IMR-90 (cell line): ENCODE results near the gene SPRYD7. TPM values are rescaled to one million over a fixed set of nuclear protein-coding genes. Genes with fewer than 3 reads are reported as not detected.

Source experiments
- ATAC-seq: fragments of 200-7000 bp; cut with Tn5 transposase; 2 replicates; pipeline ENCODE4 v1.9.1; 2020; ENCODE audit warnings: low read depth, mild to moderate bottlenecking, moderate library complexity
- BruUV-seq: library from RNA; stranded (reverse); fragments of 400-500 nt; replicated peaks from 2 replicates; lab custom pipeline; 2021; lab: Mats Ljungman, UMichigan
- CTCF ChIA-PET: fragments of 300-600 bp; formaldehyde crosslinking; extraction: SDS; loops from one replicate; lab custom pipeline; 2021; ENCODE audit warnings: antibody characterized with exemption; lab: Yijun Ruan, JAX
- POLR2A ChIA-PET: fragments of 300-600 bp; sonication (Branson Sonifier 250); formaldehyde crosslinking; loops from one replicate; lab custom pipeline; 2022; ENCODE audit warnings: antibody characterized with exemption; ENCODE audit not compliant: unreplicated experiment; lab: Charles Lee
- DNase-seq: peaks from one replicate; pipeline ENCODE4 v3.0.0; 2013
- H2AFZ ChIP-seq: replicated peaks from 2 replicates; pipeline ENCODE3; 2013; ENCODE audit warnings: low read length, mild to moderate bottlenecking; ENCODE audit not compliant: poor library complexity
- H2AK5ac ChIP-seq: 2 replicates; pipeline ENCODE4 v1.6.1; 2013; ENCODE audit warnings: low read depth, low read length, inconsistent platforms
- H2AK9ac ChIP-seq: replicated peaks from 2 replicates; pipeline ENCODE3; 2013; ENCODE audit warnings: mild to moderate bottlenecking, low read depth, low read length, moderate library complexity; ENCODE audit not compliant: poor library complexity
- H2BK120ac ChIP-seq: 2 replicates; pipeline ENCODE4 v1.6.1; 2013; ENCODE audit warnings: low read depth, low read length, inconsistent platforms
- H2BK15ac ChIP-seq: 3 replicates; pipeline ENCODE4 v1.6.1; 2013; ENCODE audit warnings: low read depth, low read length, inconsistent platforms
- H2BK20ac ChIP-seq: 2 replicates; pipeline ENCODE4 v1.6.1; 2013; ENCODE audit warnings: low read depth, mild to moderate bottlenecking, inconsistent platforms, low read length, moderate library complexity
- H2BK5ac ChIP-seq: 2 replicates; pipeline ENCODE4 v1.6.1; 2013; ENCODE audit warnings: mild to moderate bottlenecking, low read depth, low read length, inconsistent platforms; ENCODE audit not compliant: poor library complexity, severe bottlenecking
- H3K14ac ChIP-seq: replicated peaks from 2 replicates; pipeline ENCODE4 v1.6.1; 2013; ENCODE audit warnings: low read depth, low read length, inconsistent platforms
- H3K18ac ChIP-seq: 2 replicates; pipeline ENCODE4 v1.6.1; 2013; ENCODE audit warnings: low read depth, low read length, control low read depth
- H3K23ac ChIP-seq: 2 replicates; pipeline ENCODE4 v1.6.1; 2013; ENCODE audit warnings: low read depth, low read length, inconsistent platforms
- H3K27ac ChIP-seq: 2 replicates; pipeline ENCODE4 v1.5.1; 2013; ENCODE audit warnings: mild to moderate bottlenecking, control low read depth, low read length; ENCODE audit not compliant: insufficient read depth
- H3K27me3 ChIP-seq: 2 replicates; pipeline ENCODE4 v1.6.1; 2013; ENCODE audit warnings: low read length; ENCODE audit not compliant: control insufficient read depth, insufficient read depth
- H3K36me3 ChIP-seq: 2 replicates; pipeline ENCODE4 v1.6.1; 2013; ENCODE audit warnings: low read length, mixed read lengths; ENCODE audit not compliant: control insufficient read depth, insufficient read depth
- H3K4ac ChIP-seq: 2 replicates; pipeline ENCODE4 v1.6.1; 2013; ENCODE audit warnings: low read depth, low read length, inconsistent platforms
- H3K4me1 ChIP-seq: 2 replicates; pipeline ENCODE4 v1.6.1; 2013; ENCODE audit warnings: low read length, mixed read lengths; ENCODE audit not compliant: control insufficient read depth, insufficient read depth
- H3K4me2 ChIP-seq: 2 replicates; pipeline ENCODE4 v1.6.1; 2013; ENCODE audit warnings: low read depth, mild to moderate bottlenecking, control low read depth, low read length, moderate library complexity
- H3K4me3 ChIP-seq: 2 replicates; pipeline ENCODE4 v1.5.1; 2013; ENCODE audit warnings: low read depth, mild to moderate bottlenecking, control low read depth, low read length, moderate library complexity; ENCODE audit not compliant: insufficient read depth
- H3K56ac ChIP-seq: 2 replicates; pipeline ENCODE4 v1.6.1; 2013; ENCODE audit warnings: low read length, inconsistent platforms; ENCODE audit not compliant: insufficient read depth; ENCODE audit errors: extremely low read depth
- H3K79me1 ChIP-seq, 2 experiments: 2 replicates each; pipeline ENCODE4 v1.6.1; 2013; ENCODE audit warnings: low read length in 2 of 2, inconsistent platforms in 1 of 2, low read depth in 1 of 2
- H3K9ac ChIP-seq: 2 replicates; pipeline ENCODE4 v1.6.1; 2013; ENCODE audit warnings: low read depth, low read length, control low read depth
- H3K9me1 ChIP-seq: 2 replicates; pipeline ENCODE4 v1.6.1; 2013; ENCODE audit warnings: low read length, inconsistent platforms; ENCODE audit not compliant: insufficient read depth
- H3K9me3 ChIP-seq: 2 replicates; pipeline ENCODE4 v1.6.1; 2013; ENCODE audit warnings: low read length; ENCODE audit not compliant: control insufficient read depth, insufficient read depth
- H4K20me1 ChIP-seq: 2 replicates; pipeline ENCODE4 v1.6.1; 2013; ENCODE audit warnings: low read length, inconsistent platforms; ENCODE audit not compliant: insufficient read depth
- H4K5ac ChIP-seq: 2 replicates; pipeline ENCODE4 v1.6.1; 2013; ENCODE audit warnings: mild to moderate bottlenecking, low read depth, low read length, control low read depth
- H4K8ac ChIP-seq, 2 experiments: 2 replicates each; pipeline ENCODE4 v1.6.1; 2013; ENCODE audit warnings: low read depth in 2 of 2, low read length in 2 of 2, control low read depth in 1 of 2, inconsistent platforms in 1 of 2
- H4K91ac ChIP-seq: 2 replicates; pipeline ENCODE4 v1.6.1; 2013; ENCODE audit warnings: low read depth, low read length, inconsistent platforms; ENCODE audit not compliant: insufficient read depth
- CEBPB ChIP-seq: IDR thresholded peaks from 2 replicates; pipeline ENCODE4 v1.6.1; 2012; ENCODE audit warnings: low read depth, low read length, improper control_type of control experiment
- MAZ ChIP-seq: IDR thresholded peaks from 2 replicates; pipeline ENCODE4 v1.6.1; 2012; ENCODE audit warnings: low read depth, mild to moderate bottlenecking, low read length, improper control_type of control experiment, moderate library complexity, borderline replicate concordance
- MXI1 ChIP-seq: IDR thresholded peaks from 2 replicates; pipeline ENCODE4 v1.6.1; 2012; ENCODE audit warnings: low read depth, mild to moderate bottlenecking, low read length, moderate library complexity, borderline replicate concordance
- RCOR1 ChIP-seq: IDR thresholded peaks from 2 replicates; pipeline ENCODE4 v1.6.1; 2012; ENCODE audit warnings: mild to moderate bottlenecking, low read length, improper control_type of control experiment; ENCODE audit not compliant: insufficient replicate concordance
- WGBS, 2 experiments: methylation state at CpG; one replicate each; pipeline versions ENCODE4 v1.1.5 to v1.1.7; 2013; ENCODE audit warnings: missing lambda C conversion rate in 2 of 2; ENCODE audit not compliant: insufficient read length in 1 of 2; ENCODE audit errors: extremely low coverage in 2 of 2; 5-methylcytosine and 5-hydroxymethylcytosine counted together
- dilution Hi-C: fragments of 300-500 bp; cut with HindIII; formaldehyde crosslinking; loops from one replicate; pipeline ENCODE4 v1.14.3; 2018; ENCODE audit warnings: low sequenced_read_pairs; ENCODE audit not compliant: unreplicated experiment
- in situ Hi-C: fragments of 300-500 bp; cut with MboI; formaldehyde crosslinking; loops from 3 replicates; pipeline ENCODE4 v1.14.3; 2019; ENCODE audit warnings: low sequenced_read_pairs, inconsistent platforms, mixed read lengths
- intact Hi-C: fragments of 100-400 bp; cut with micrococcal nuclease; formaldehyde crosslinking; loops from 2 replicates; pipeline ENCODE4 v1.10.0; 2022
- polyA plus RNA-seq, 3 experiments: library from polyadenylated mRNA; depleted of rRNA; stranded (reverse); fragments of >200 nt; gene quantifications; 2 replicates each; pipeline ENCODE4 v1.2.3, GENCODE V29; 2012; ENCODE audit warnings: low replicate concordance in 1 of 3
- total RNA-seq: library from RNA; depleted of rRNA; stranded (reverse); fragments of >200 nt; gene quantifications from 2 replicates; pipeline ENCODE4 v1.2.3, GENCODE V29; 2012
- TF ChIP-seq, protein P1 (sequence below): fragments of 150-350 bp; IDR thresholded peaks from 2 replicates; pipeline ENCODE4 v1.6.1; 2017; ENCODE audit warnings: mild to moderate bottlenecking, antibody characterized with exemption, low read length, low read depth

Gene SPRYD7
- total and polyA plus RNA-seq, 2 of the 4 experiments (the other 2 are of a cell fraction) = 5.6 to 20.2 TPM

DNA sequence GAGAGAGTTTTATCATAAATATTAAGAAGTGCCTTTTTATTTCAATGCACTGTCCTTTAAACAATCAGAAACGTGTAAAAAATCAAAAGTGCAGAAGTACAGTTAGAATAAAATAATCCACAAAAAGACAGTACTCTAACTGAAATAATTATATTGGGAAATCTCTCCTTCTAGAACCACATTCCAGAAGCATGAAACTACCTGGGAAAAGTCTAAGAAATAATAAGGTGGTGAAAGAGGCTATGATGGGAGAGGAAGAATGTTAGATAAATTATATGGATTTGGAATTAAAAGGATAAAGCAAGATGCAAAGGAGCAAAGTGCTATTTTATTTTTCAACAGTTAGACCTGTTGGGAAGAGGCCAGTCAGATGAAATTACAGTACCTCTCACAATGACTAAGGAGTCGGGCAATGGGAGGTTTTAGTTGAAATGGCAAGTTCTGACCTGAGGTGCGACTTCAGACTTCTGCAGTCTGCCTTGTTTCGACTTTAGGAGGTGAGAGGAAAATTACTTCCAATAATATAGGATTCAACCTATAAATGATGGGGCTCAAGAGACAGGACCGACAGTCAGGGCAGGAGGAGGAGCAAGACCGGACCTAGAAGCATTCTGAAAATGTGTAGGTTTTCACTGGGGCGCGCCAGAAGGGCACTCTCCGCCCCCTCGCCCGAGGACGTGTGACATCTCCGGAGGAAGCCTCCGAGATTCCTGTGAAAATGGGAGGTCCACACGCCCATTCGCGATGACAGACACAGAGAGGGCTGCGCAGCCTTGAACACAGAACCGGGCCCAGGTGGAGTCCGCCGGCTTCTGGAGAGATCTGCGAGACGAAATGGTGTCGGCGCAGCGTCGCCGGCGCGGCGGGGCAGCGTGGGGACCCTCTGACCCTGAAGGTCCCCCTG, 717 bp downstream of the SPRYD7 start:
- no TSS peak for BruUV-seq
- intact Hi-C loops (loop anchor here (1.0 to 10.0 kb wide), 5 partner anchors 77 to 979 kb away; partner anchors contain the start of gene EBPL), dilution Hi-C loops (no loop called here), in situ Hi-C loops (no loop called here)
- Histone ChIP-seq H3K9ac (peak overlapping the region; percentile 70), H3K9me3 (no peaks in the 10 kb centered on the region), H3K4ac (peak overlapping the region; percentile 47), H3K18ac (peak overlapping the region; percentile 1; the same call in 1 of the 2 replicates), H2BK120ac (peak overlapping the region; percentile 9; the same call in 1 of the 2 replicates), H3K27ac (peak overlapping the region; percentile 82), H2AK5ac (0 out of 2 replicates have a peak overlapping the region, but pooled peaks have one; percentile 35), H3K36me3 (no peaks in the 10 kb centered on the region), H3K56ac (peak overlapping the region; percentile 41; the same call in 1 of the 2 replicates), H4K8ac (peak overlapping the region in 1 of 2 experiments; percentile 92; a peak in 1 of 4 replicates), H2BK5ac (peak overlapping the region; percentile 86), H2BK20ac (no peak overlapping the region), H2AFZ (peak overlapping the region; percentile 99), H3K79me1 (peaks cover 11 to 32% of the 10 kb centered on the region in 2 experiments), H4K91ac (no peak overlapping the region; the same call in none of the 2 replicates), H2BK15ac (no peak overlapping the region), H3K27me3 (no peaks in the 10 kb centered on the region), H3K4me3 (peak overlapping the region; percentile 74), H3K14ac (peak overlapping the region; percentile 67), H3K9me1 (peaks cover 4% of the 10 kb centered on the region; the same call in 1 of the 2 replicates), H4K5ac (peak overlapping the region; percentile 0; the same call in 1 of the 2 replicates), H3K23ac (peak overlapping the region; percentile 61), H3K4me2 (peak overlapping the region; percentile 89), H2AK9ac (peak overlapping the region; percentile 2), H3K4me1 (peaks cover 4% of the 10 kb centered on the region; the same call in 1 of the 2 replicates), H4K20me1 (no peaks in the 10 kb centered on the region)
- ChIA-PET POLR2A (interaction anchor here (0.6 to 0.9 kb wide), 2 partner anchors 62 to 841 kb away, joined by 3 to 5 read pairs; partner anchors contain the start of gene TRIM13), CTCF (interaction anchor here (0.6 to 1.5 kb wide), 3 partner anchors 19 to 66 kb away, joined by 3 to 5 read pairs (median 3); no protein-coding TSS in a partner anchor)
- 2% methylated on average over 9 of the region's 32 CpGs; no CpG with 5 or more reads in 1 of the 2 experiments for WGBS, 2 experiments
- peak; percentile 54 for ATAC-seq
- DNase-seq = peak; percentile 50
- TF ChIP-seq RCOR1 (no peak), MAZ (no peak), MXI1 (peak; percentile 26; the same call in 1 of the 2 replicates), CEBPB (peak; percentile 47; the same call in 1 of the 2 replicates)
- TF ChIP-seq, protein P1, sequence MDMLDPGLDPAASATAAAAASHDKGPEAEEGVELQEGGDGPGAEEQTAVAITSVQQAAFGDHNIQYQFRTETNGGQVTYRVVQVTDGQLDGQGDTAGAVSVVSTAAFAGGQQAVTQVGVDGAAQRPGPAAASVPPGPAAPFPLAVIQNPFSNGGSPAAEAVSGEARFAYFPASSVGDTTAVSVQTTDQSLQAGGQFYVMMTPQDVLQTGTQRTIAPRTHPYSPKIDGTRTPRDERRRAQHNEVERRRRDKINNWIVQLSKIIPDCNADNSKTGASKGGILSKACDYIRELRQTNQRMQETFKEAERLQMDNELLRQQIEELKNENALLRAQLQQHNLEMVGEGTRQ = no peak
